Spleen (tissue), 7 donors: ENCODE data around the gene ACMSD.

Experiments used
- CTCF ChIP-seq, 11 experiments: fragments of 200-600 bp in 7 of 11; fragments of 450-650 bp in 4 of 11; sonication (generic) in 4 of 11; IDR thresholded peaks in 8 of 11; conservative IDR thresholded peaks in 3 of 11; 1 replicate in 7 of 11; 2 replicates in 4 of 11; pipeline versions ENCODE4 v1.4.0 to v1.8.0; 2016 to 2021; ENCODE audit warnings: antibody characterized with exemption in 11 of 11, inconsistent platforms in 4 of 11, mild to moderate bottlenecking in 1 of 11
- POLR2A ChIP-seq, 3 donors: fragments of 450-650 bp; IDR thresholded peaks; one replicate each; pipeline ENCODE4 v1.5.1; 2017; ENCODE audit warnings: antibody characterized with exemption in 3 of 3, mild to moderate bottlenecking in 1 of 3
- POLR2AphosphoS5 ChIP-seq, 3 donors: sonication (generic); formaldehyde crosslinking; IDR thresholded peaks; one replicate each; pipeline ENCODE4 v1.5.1; 2017; ENCODE audit warnings: antibody characterized with exemption in 3 of 3
- donor health status: DM: no; HTN: no; CAD: no; lungs with moderate emphysema.
- donor health status: DM: no; HTN: no; CAD: no.
- donor health status: DM: no; HTN: no; CAD: no.

GRCh38 chr2:134795765-134796164 is 42.7 kb upstream of the ACMSD start:
- TF ChIP-seq CTCF (IDR thresholded peaks at IDR 0.05 in 8 of 11, conservative IDR thresholded peaks at IDR 0.05 in 3 of 11): no peak
- no peak for TF ChIP-seq POLR2AphosphoS5 (IDR thresholded peaks at IDR 0.05)
- TF ChIP-seq POLR2A (IDR thresholded peaks at IDR 0.05): no peak
